ENCODE data around the gene TNP1.

TNP1 gene

GRCh38 chr2:216872624-216873023 is 12.8 kb upstream of the TNP1 start:
- DNase-seq: no peak

GRCh38 chr2:216872040-216872439 is 12.2 kb upstream of the TNP1 start:
- no peak for DNase-seq

GRCh38 chr2:216871333-216871934 is 11.6 kb upstream of the TNP1 start:
- no peak for DNase-seq

- no peak for DNase-seq
Observed at GRCh38 chr2:216870508-216871332, 10.9 kb upstream of the TNP1 start.

DNA sequence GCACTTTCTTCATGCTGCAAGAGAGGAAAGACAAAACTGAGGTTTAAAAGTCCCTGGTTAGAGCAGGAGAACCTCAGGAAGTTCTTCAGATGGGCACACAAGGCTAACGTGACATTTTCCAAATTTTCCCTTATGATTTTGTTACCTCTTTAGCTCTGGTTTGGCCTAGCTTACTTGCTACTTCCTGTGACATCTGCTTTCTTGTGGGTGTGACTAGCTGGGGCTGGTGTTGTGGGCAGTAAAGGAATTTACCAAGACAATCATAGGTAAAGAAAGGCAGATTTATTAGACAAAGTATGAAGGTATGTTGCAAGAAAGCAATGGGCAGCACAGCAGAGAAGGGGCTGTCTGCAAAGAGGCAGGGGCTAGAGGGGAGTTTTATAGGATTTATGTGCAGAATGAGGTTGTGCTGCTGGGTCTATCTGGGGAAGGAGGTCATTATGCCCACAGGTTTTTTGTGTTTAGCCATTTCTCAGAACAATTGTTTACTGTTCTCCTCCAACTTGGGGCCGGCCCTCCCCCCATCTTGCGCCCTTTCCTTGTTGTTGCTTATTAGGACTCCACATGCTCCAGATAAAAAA is 6.7 kb upstream of the TNP1 start:
- DNase-seq: no peak

GRCh38 chr2:216865658-216866057 is 5.8 kb upstream of the TNP1 start:
- no peak for DNase-seq

DNA sequence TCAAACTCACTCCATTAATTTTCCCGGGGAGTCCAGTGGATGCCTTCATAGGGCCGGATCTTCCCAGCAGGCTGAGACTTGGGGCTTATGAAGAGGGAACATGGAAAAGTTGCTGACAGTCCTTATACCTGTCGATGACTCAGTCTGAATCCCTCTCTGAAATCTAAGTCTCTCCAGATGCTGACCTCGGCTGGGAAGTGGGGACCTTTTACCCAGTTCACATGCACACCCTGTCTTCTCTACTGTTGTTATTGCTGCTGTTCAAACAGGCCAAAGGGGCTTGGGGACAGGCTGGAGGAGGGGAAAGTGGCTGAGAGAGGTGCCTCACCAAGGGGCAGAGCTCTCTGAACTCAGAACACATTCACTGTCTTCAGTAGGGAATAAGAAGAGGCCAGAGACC is 4.1 kb upstream of the TNP1 start:
- no peak for DNase-seq

- no peak for DNase-seq
Observed at GRCh38 chr2:216862628-216863398, 2.9 kb upstream of the TNP1 start.

- DNase-seq: no peak
Observed at GRCh38 chr2:216860426-216861137, 718 bp upstream of the TNP1 start.

DNA sequence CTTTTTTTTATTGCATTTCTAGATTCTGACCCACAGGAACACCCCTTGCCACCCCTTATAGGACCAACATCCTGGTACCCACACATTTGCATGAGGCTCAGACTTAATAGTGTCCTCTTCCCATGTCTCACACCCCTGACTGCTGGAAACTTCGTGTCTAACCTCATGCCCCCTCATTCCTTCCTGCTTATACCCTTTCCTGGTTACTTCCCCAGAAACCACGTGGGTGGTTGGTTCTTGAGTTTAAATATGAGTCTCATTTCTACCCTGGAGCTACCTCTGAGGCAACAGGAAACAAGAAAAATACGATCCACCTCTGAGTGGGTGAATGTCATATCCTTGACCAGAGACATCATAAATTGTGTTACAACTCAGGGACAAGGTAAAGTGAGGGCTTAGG is 1.6 kb downstream of the TNP1 start:
- DNase-seq: no peak

DNA sequence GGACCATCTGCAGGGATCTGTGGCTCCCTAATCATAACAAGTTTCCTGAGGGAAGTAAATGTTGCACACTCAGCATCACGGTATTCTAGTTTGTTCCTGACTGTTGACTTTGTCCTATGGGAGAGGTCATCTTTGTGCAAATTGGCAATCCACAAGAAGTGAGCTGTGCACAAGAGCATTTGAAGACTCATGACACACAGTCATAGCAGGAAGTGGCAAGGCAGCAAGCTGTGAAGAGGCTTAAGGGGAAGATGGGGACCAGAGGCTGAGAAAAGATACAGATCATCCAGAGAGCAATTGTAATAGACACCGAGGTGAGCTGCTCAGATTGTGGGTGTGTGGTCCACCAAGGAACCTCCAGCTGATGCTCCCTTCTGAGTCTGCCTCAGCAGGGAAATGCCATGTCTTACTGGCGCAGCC is 2.7 kb downstream of the TNP1 start:
- DNase-seq: no peak

DNA sequence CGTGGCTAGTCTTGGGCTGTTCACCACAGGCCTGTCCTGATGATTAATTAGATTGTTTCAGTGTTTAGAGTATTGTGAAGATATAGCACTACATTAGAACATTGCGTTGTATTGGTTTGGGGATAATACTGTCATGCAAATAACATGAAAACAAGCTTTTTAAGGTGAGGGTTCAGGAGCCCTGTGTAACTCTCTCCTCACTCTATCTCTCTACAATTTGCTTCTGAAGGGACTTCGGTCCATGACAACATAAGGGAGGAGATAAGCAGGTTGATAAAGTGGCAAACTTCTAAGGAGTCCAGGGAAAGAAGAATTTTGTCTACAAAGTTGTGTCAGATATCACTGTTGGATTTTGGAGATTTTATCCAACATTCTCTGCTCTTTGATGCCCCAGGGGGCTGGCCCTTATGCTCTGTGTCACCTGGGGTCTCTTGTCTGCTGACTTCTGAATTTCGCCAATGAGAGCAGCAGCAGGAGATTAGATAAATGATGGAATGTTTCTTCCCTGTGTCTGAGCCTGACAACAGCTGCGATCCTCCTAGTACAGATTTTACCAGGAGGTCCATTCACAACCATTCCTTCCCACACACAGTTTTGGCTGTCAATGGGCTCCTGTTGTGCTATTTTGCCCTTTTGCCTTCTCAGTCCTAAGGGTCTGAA is 3.3 kb downstream of the TNP1 start:
- no peak for DNase-seq

GRCh38 chr2:216855605-216856004 is 4.3 kb downstream of the TNP1 start:
- no peak for DNase-seq

- DNase-seq: no peak
Observed at GRCh38 chr2:216855079-216855478, 4.8 kb downstream of the TNP1 start.

DNA sequence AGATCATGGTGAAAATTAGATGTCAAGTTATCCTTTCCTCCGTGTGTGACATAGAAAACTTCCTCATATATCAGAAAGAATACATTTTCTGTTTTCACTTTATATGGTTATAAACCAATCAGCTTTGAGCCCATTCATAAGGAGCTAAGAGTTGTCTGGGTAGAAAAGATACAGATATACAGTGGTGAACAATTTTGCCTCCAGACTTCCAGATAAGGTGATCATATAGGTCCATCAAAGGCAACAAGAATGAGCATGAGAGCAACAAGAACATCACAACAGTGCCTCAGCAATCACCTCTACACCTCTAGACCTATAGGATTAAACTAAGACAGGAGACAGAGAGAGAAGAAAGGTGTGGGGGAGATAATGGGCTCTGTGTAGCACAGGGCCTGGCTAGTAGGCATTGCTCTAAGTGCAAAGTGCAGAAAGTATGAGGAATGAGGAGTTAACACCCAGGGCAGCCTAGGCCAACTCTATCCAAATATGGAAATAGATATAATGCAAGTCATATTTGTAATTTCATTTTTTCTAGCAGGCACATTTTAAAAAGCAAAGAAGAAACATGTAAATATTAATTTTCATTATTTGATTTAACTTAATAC is 8.3 kb downstream of the TNP1 start:
- DNase-seq: no peak

- no peak for DNase-seq
Observed at GRCh38 chr2:216850665-216851322, 9.1 kb downstream of the TNP1 start.

GRCh38 chr2:216849987-216850386 is 9.9 kb downstream of the TNP1 start:
- no peak for DNase-seq

GRCh38 chr2:216845426-216845825 is 14.4 kb downstream of the TNP1 start:
- DNase-seq: no peak

GRCh38 chr2:216842636-216843035 is 17.2 kb downstream of the TNP1 start:
- DNase-seq: no peak

- DNase-seq: no peak
Observed at GRCh38 chr2:216839688-216840087, 20.2 kb downstream of the TNP1 start.

DNA sequence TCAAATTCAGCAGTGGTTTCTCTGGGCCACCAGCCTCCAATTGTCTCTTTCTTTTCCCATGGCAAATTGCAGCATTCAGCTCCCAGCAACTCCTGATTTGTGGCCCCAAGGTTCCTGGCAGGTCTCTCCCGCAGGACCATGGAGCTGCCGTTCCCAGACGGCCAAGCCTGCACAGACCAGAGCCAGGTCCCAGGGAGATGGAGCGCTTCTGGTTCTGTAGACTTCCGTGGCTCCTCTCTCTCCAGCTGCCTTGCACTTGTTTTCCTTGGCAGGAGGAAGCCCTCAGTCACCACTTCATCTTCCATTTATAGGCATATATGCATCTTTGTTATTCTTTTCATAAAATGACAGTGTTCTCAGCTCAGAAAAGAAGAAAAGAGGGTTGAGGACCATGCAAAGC is 21.7 kb downstream of the TNP1 start:
- no peak for DNase-seq

Data from cerebellar nuclear complex (tissue), 1 donor.